Bronchial epithelial cell (primary cell): ENCODE results near the gene GOSR1. TPM values are rescaled to one million over a fixed set of nuclear protein-coding genes. Genes with fewer than 3 reads are reported as not detected.

ENCODE experiments used
- DNase-seq: peaks from one replicate; pipeline ENCODE4 v3.0.0-alpha.2; 2010; ENCODE audit warnings: low read depth
- FAIRE-seq: peaks from 2 replicates; lab custom pipeline; 2011; peaks lifted over from hg19 to GRCh38; lab: Jason Lieb, UNC
- H3K27me3 ChIP-seq: 2 replicates; pipeline ENCODE4 v1.5.1; 2011; ENCODE audit warnings: low read length; ENCODE audit not compliant: control insufficient read depth, insufficient read depth
- H3K36me3 ChIP-seq: 2 replicates; pipeline ENCODE4 v1.5.1; 2011; ENCODE audit warnings: low read length; ENCODE audit not compliant: control insufficient read depth, insufficient read depth
- H3K4me3 ChIP-seq: 2 replicates; pipeline ENCODE4 v1.5.1; 2011; ENCODE audit warnings: mild to moderate bottlenecking, low read depth, low read length, control low read depth
- CTCF ChIP-seq: IDR thresholded peaks from 2 replicates; pipeline ENCODE4 v1.5.1; 2011; ENCODE audit warnings: mild to moderate bottlenecking, moderate library complexity, low read length, control low read depth, inconsistent platforms; ENCODE audit not compliant: insufficient read depth, severe bottlenecking
- total RNA-seq: library from RNA; depleted of rRNA; stranded (reverse); fragments of >200 nt; gene quantifications from 2 replicates; pipeline ENCODE4 v1.2.1, GENCODE V29; 2014

GOSR1 gene
- total RNA-seq, 1 donor from 2014 or later, result 38.7 TPM

- DNase-seq, result no peak
- Histone ChIP-seq H3K27me3 (no peaks in the 10 kb centered on the region), H3K4me3 (no peak overlapping the region), H3K36me3 (peaks cover 5% of the 10 kb centered on the region)
- no peak for TF ChIP-seq CTCF
- no peak for FAIRE-seq
Observed at GRCh38 chr17:30483159-30483558, 6.0 kb downstream of the GOSR1 start.

DNA sequence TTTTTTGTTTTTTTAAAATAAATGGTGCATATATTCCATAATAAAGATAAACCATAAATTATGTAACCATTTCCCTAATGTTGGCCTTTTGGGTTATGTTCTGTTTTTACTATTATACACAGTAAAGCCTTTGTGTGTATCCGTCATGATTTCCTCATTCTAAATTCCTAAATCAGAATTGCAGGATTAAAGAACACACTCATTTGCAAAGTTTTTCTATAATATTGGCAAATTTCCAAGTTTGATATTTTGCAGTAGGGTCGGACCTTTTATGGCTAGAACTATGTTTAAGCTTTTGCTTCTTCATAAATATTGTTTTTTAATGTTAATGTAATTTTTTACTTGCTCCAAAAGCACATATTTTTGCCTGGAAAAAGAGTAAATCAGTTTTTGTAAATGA, 16.6 kb downstream of the GOSR1 start:
- no peak for TF ChIP-seq CTCF
- Histone ChIP-seq H3K36me3 (peaks cover 9% of the 10 kb centered on the region), H3K4me3 (no peak overlapping the region), H3K27me3 (no peaks in the 10 kb centered on the region)
- FAIRE-seq (no peak), DNase-seq (no peak)

- H3K4me3 ChIP-seq, result no peak overlapping the region
- H3K27me3 ChIP-seq, result no peaks in the 10 kb centered on the region
- no peak for TF ChIP-seq CTCF
- DNase-seq (no peak), FAIRE-seq (no peak)
- peaks cover 8% of the 10 kb centered on the region for H3K36me3 ChIP-seq
Observed at GRCh38 chr17:30495586-30495985, 18.4 kb downstream of the GOSR1 start.

GRCh38 chr17:30503558-30503957, 26.4 kb downstream of the GOSR1 start:
- FAIRE-seq, result no peak
- Histone ChIP-seq H3K4me3 (no peak overlapping the region), H3K27me3 (no peaks in the 10 kb centered on the region), H3K36me3 (peaks cover 6% of the 10 kb centered on the region)
- no peak for DNase-seq
- no peak for TF ChIP-seq CTCF

- DNase-seq, result no peak
- FAIRE-seq, result no peak
- H3K4me3 ChIP-seq, result no peak overlapping the region
- H3K27me3 ChIP-seq, result no peaks in the 10 kb centered on the region
- peaks cover 6% of the 10 kb centered on the region for H3K36me3 ChIP-seq
- no peak for TF ChIP-seq CTCF
Observed at GRCh38 chr17:30505868-30506417, 28.7 kb downstream of the GOSR1 start.

- no peak overlapping the region for H3K4me3 ChIP-seq
- FAIRE-seq, result no peak
- no peak for DNase-seq
- peaks cover 3% of the 10 kb centered on the region for H3K36me3 ChIP-seq
- TF ChIP-seq CTCF, result no peak
- no peaks in the 10 kb centered on the region for H3K27me3 ChIP-seq
Observed at GRCh38 chr17:30506481-30506880, 29.3 kb downstream of the GOSR1 start.
